C1 segment of cervical spinal cord (tissue), 14 donors: ENCODE data around the gene NCOR1.
"Not testable (repeated sequence)": the region's sequence is repeated elsewhere in the genome, so short reads cannot be mapped to it uniquely, and the experiment has no call there.

Experiments
- DNase-seq, 14 donors: peaks; one replicate each; lab custom pipeline; 2025; lab: John Stamatoyannopoulos, UW

The NCOR1 gene

GRCh38 chr17:16215002-16215272 is 397 bp downstream of the NCOR1 start:
- peak in 9 of 14 donors; percentile 24 to 74 (median 64) for DNase-seq

- peak in 2 of 14 donors; percentile 33 to 39 for DNase-seq
Observed at GRCh38 chr17:16214190-16215001, 938 bp downstream of the NCOR1 start.

GRCh38 chr17:16212793-16213192 is 2.5 kb downstream of the NCOR1 start:
- DNase-seq = no peak

GRCh38 chr17:16211590-16211989 is 3.7 kb downstream of the NCOR1 start:
- no peak for DNase-seq

GRCh38 chr17:16204763-16205162 is 10.6 kb downstream of the NCOR1 start:
- DNase-seq = not testable (repeated sequence)

- not testable (repeated sequence) for DNase-seq
Observed at GRCh38 chr17:16202554-16203500, 12.5 kb downstream of the NCOR1 start.

- DNase-seq = not testable (repeated sequence)
Observed at GRCh38 chr17:16201693-16202131, 13.6 kb downstream of the NCOR1 start.

- peak in 1 of 14 donors; percentile 7 for DNase-seq
Observed at GRCh38 chr17:16199093-16199492, 16.2 kb downstream of the NCOR1 start.

- DNase-seq = no peak
Observed at GRCh38 chr17:16197276-16197675, 18.1 kb downstream of the NCOR1 start.

- not testable (repeated sequence) for DNase-seq
Observed at GRCh38 chr17:16194307-16194835, 21.0 kb downstream of the NCOR1 start.

- no peak for DNase-seq
Observed at GRCh38 chr17:16191604-16192003, 23.7 kb downstream of the NCOR1 start.

- no peak for DNase-seq
Observed at GRCh38 chr17:16190703-16191360, 24.5 kb downstream of the NCOR1 start.

GRCh38 chr17:16189791-16190348 is 25.5 kb downstream of the NCOR1 start:
- DNase-seq = no peak

GRCh38 chr17:16187642-16188041 is 27.7 kb downstream of the NCOR1 start:
- no peak for DNase-seq

- DNase-seq = no peak
Observed at GRCh38 chr17:16181581-16181980, 33.8 kb downstream of the NCOR1 start.

GRCh38 chr17:16178836-16179235 is 36.5 kb downstream of the NCOR1 start:
- DNase-seq = no peak

- DNase-seq = no peak
Observed at GRCh38 chr17:16171613-16172012, 43.7 kb downstream of the NCOR1 start.

- DNase-seq = not testable (repeated sequence)
Observed at GRCh38 chr17:16166766-16167165, 48.6 kb downstream of the NCOR1 start.

- no peak for DNase-seq
Observed at GRCh38 chr17:16158714-16159113, 56.6 kb downstream of the NCOR1 start.

- no peak for DNase-seq
Observed at GRCh38 chr17:16155536-16155935, 59.8 kb downstream of the NCOR1 start.

GRCh38 chr17:16152326-16152725 is 63.0 kb downstream of the NCOR1 start:
- not testable (repeated sequence) for DNase-seq
